Measurements from ENCODE around the gene ABCA4. TPM values are rescaled to one million over a fixed set of nuclear protein-coding genes. Genes with fewer than 3 reads are reported as not detected.

Gene ABCA4
- total and polyA plus RNA-seq, 7 experiments from 2014 or later, result not detected

DNA sequence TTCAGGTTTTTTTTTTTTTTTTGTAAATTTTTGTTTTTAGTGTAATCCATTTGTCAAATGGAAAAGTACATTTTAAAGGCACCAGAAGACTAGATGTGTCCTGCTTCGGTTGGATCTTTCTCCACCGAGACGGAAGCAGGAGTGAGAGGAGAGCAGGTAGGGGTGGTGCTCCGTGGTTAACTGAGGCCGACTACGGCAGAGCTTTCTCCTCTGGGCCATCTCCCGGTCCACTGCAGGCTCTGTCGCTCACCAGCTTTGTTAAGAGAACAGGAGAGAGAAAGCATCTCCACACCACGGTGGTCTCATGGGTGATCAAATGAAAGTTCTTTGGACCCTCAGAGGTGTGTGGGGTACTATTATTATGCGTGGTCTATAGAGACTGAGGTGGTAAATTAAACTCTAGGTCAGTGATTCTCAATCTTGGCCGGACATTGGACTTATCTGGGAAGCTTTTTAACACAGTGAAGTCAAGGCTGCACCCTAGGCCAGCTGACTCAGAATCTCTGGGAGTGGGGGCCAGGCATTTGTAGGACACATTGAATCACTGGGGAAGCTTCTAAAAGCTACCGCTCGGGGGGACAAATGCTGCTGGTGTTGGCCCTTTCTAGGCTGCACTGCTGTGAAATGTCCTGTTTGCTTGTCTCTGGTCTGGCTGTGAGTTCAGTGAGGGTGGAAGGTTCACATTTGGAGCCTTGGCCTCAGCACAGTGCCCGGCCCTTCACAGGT lies 25.0 kb downstream of the ABCA4 start:
- no peak overlapping the region for H3K27ac ChIP-seq (ENCODE audit: low read depth, low read length)
- Mint-ChIP-seq H3K36me3 (no peaks in the 10 kb centered on the region), H3K27me3 (peaks cover 0 to 26% (median 4%) of the 10 kb centered on the region in 5 donors), H3K9me3 (no peaks in the 10 kb centered on the region), H3K27ac (no peak overlapping the region), H3K4me1 (peaks cover 7 to 25% (median 16%) of the 10 kb centered on the region in 7 donors), H3K4me3 (no peak overlapping the region)
- no peak overlapping the region for H3K4me3 ChIP-seq (ENCODE audit: low read length)
- H3K9me3 ChIP-seq (ENCODE audit: control insufficient read depth in 2 of 3, low read length in 3 of 3), result no peaks in the 10 kb centered on the region
- ATAC-seq, result no peak
- H3K4me1 ChIP-seq (ENCODE audit: control insufficient read depth in 2 of 2, insufficient read depth in 2 of 2, low read length in 2 of 2), result no peaks in the 10 kb centered on the region
- intact Hi-C loops (cut with micrococcal nuclease), result no loop called here
- no peak for DNase-seq
- ChIA-PET POLR2A (no interaction called here), CTCF (no interaction called here)
- H3K27me3 ChIP-seq (ENCODE audit: control insufficient read depth in 2 of 2, insufficient read depth in 2 of 2, low read length in 2 of 2), result no peaks in the 10 kb centered on the region
- H3K36me3 ChIP-seq (ENCODE audit: control insufficient read depth in 2 of 3, insufficient read depth in 3 of 3, low read length in 3 of 3), result no peaks in the 10 kb centered on the region

- no peaks in the 10 kb centered on the region for H3K9me3 ChIP-seq (ENCODE audit: control insufficient read depth in 2 of 3, low read length in 3 of 3)
- ATAC-seq (no peak), DNase-seq (no peak)
- H3K36me3 Mint-ChIP-seq, result no peaks in the 10 kb centered on the region
- no peaks in the 10 kb centered on the region for H3K36me3 ChIP-seq (ENCODE audit: control insufficient read depth in 2 of 3, insufficient read depth in 3 of 3, low read length in 3 of 3)
- no peak overlapping the region for H3K27ac Mint-ChIP-seq
- no peak overlapping the region for H3K27ac ChIP-seq (ENCODE audit: low read depth, low read length)
- ChIA-PET POLR2A (no interaction called here), CTCF (no interaction called here)
- H3K4me3 Mint-ChIP-seq, result no peak overlapping the region
- intact Hi-C loops (cut with micrococcal nuclease), result no loop called here
- H3K4me1 ChIP-seq (ENCODE audit: control insufficient read depth in 2 of 2, insufficient read depth in 2 of 2, low read length in 2 of 2), result no peaks in the 10 kb centered on the region
- H3K9me3 Mint-ChIP-seq, result peaks cover 0 to 1% (median 0%) of the 10 kb centered on the region in 11 donors
- no peak overlapping the region for H3K4me3 ChIP-seq (ENCODE audit: low read length)
- H3K27me3 ChIP-seq (ENCODE audit: control insufficient read depth in 2 of 2, insufficient read depth in 2 of 2, low read length in 2 of 2), result no peaks in the 10 kb centered on the region
- H3K27me3 Mint-ChIP-seq, result peaks cover 0 to 27% (median 7%) of the 10 kb centered on the region in 5 donors
- peaks cover 10 to 26% (median 16%) of the 10 kb centered on the region in 7 donors for H3K4me1 Mint-ChIP-seq
These were observed 25.8 kb downstream of the ABCA4 start for GRCh38 chr1:94095112-94095637.

GRCh38 chr1:94094469-94095111 lies 26.4 kb downstream of the ABCA4 start:
- ATAC-seq (no peak), DNase-seq (no peak)
- no peak overlapping the region for H3K27ac ChIP-seq (ENCODE audit: low read depth, low read length)
- intact Hi-C loops (cut with micrococcal nuclease), result no loop called here
- Mint-ChIP-seq H3K9me3 (peaks cover 0 to 1% (median 0%) of the 10 kb centered on the region in 11 donors), H3K4me3 (no peak overlapping the region), H3K36me3 (no peaks in the 10 kb centered on the region), H3K4me1 (peaks cover 10 to 26% (median 16%) of the 10 kb centered on the region in 7 donors), H3K27me3 (peaks cover 0 to 24% (median 6%) of the 10 kb centered on the region in 5 donors), H3K27ac (no peak overlapping the region)
- H3K36me3 ChIP-seq (ENCODE audit: control insufficient read depth in 2 of 3, insufficient read depth in 3 of 3, low read length in 3 of 3), result no peaks in the 10 kb centered on the region
- H3K4me1 ChIP-seq (ENCODE audit: control insufficient read depth in 2 of 2, insufficient read depth in 2 of 2, low read length in 2 of 2), result no peaks in the 10 kb centered on the region
- H3K27me3 ChIP-seq (ENCODE audit: control insufficient read depth in 2 of 2, insufficient read depth in 2 of 2, low read length in 2 of 2), result no peaks in the 10 kb centered on the region
- ChIA-PET POLR2A (no interaction called here), CTCF (no interaction called here)
- H3K9me3 ChIP-seq (ENCODE audit: control insufficient read depth in 2 of 3, low read length in 3 of 3), result no peaks in the 10 kb centered on the region
- H3K4me3 ChIP-seq (ENCODE audit: low read length), result no peak overlapping the region

DNA sequence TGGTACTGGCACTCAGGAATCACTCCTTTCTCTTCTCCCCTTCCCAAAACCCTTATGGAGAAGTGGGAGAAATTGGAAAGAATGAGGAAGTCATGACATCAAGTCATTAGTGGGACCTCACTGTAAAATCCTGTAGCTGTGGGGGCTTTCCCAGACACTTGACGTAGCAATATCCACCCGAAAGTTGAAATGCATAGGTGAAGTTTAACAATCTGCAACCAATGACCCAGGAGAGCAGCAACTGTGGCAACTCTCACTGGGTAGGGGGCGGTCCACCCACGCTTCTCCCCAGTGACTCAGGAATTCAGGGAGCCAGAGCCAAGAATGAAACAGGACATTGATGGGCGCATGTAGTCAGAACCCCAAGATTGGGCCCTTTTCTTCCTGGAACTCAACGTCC lies 27.0 kb downstream of the ABCA4 start:
- Mint-ChIP-seq H3K27ac (no peak overlapping the region), H3K9me3 (peaks cover 0 to 1% (median 0%) of the 10 kb centered on the region in 11 donors), H3K27me3 (peaks cover under 1 to 24% (median 6%) of the 10 kb centered on the region in 5 donors), H3K4me1 (peaks cover 10 to 26% (median 16%) of the 10 kb centered on the region in 7 donors), H3K4me3 (no peak overlapping the region), H3K36me3 (no peaks in the 10 kb centered on the region)
- H3K4me1 ChIP-seq (ENCODE audit: control insufficient read depth in 2 of 2, insufficient read depth in 2 of 2, low read length in 2 of 2), result no peaks in the 10 kb centered on the region
- ATAC-seq (no peak), DNase-seq (no peak)
- intact Hi-C loops (cut with micrococcal nuclease), result no loop called here
- H3K4me3 ChIP-seq (ENCODE audit: low read length), result no peak overlapping the region
- CTCF ChIA-PET, result no interaction called here
- no peaks in the 10 kb centered on the region for H3K36me3 ChIP-seq (ENCODE audit: control insufficient read depth in 2 of 3, insufficient read depth in 3 of 3, low read length in 3 of 3)
- H3K27me3 ChIP-seq (ENCODE audit: control insufficient read depth in 2 of 2, insufficient read depth in 2 of 2, low read length in 2 of 2), result no peaks in the 10 kb centered on the region
- H3K27ac ChIP-seq (ENCODE audit: low read depth, low read length), result no peak overlapping the region
- H3K9me3 ChIP-seq (ENCODE audit: control insufficient read depth in 2 of 3, low read length in 3 of 3), result no peaks in the 10 kb centered on the region
- POLR2A ChIA-PET, result no interaction called here

DNA sequence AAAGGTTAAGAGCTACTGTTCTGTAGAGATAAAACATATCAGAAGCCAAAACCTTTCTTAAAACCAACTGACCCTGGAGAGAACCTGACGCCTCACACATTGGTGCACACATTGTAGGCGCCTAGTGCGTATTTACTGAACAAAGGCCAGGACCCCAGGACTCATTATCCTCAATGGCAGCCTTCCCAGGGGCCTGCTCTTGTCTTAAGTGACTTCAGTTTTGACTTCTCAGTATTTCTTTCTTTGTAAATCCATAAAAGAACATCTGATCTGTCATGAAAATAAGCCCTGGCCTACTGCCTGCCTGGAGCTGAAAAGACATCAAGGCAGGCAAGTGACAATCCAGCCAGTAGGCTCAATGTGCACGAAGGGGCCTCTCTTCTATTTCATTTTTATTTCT lies 27.6 kb downstream of the ABCA4 start:
- POLR2A ChIA-PET, result no interaction called here
- H3K27ac ChIP-seq (ENCODE audit: low read depth, low read length), result no peak overlapping the region
- H3K36me3 ChIP-seq (ENCODE audit: control insufficient read depth in 2 of 3, insufficient read depth in 3 of 3, low read length in 3 of 3), result no peaks in the 10 kb centered on the region
- Mint-ChIP-seq H3K4me3 (no peak overlapping the region), H3K4me1 (peaks cover 10 to 26% (median 16%) of the 10 kb centered on the region in 7 donors), H3K27me3 (peaks cover 4 to 27% (median 6%) of the 10 kb centered on the region in 5 donors), H3K27ac (no peak overlapping the region), H3K36me3 (no peaks in the 10 kb centered on the region), H3K9me3 (peaks cover 0 to 2% (median 0%) of the 10 kb centered on the region in 11 donors)
- no peaks in the 10 kb centered on the region for H3K9me3 ChIP-seq (ENCODE audit: control insufficient read depth in 2 of 3, low read length in 3 of 3)
- H3K4me3 ChIP-seq (ENCODE audit: low read length), result no peak overlapping the region
- no peaks in the 10 kb centered on the region for H3K4me1 ChIP-seq (ENCODE audit: control insufficient read depth in 2 of 2, insufficient read depth in 2 of 2, low read length in 2 of 2)
- CTCF ChIA-PET, result interaction anchor here (0.6 kb wide), 1 partner anchor 57 kb away, joined by 8 read pairs; no protein-coding TSS in a partner anchor
- DNase-seq, result no peak
- intact Hi-C loops (cut with micrococcal nuclease), result no loop called here
- ATAC-seq, result no peak
- no peaks in the 10 kb centered on the region for H3K27me3 ChIP-seq (ENCODE audit: control insufficient read depth in 2 of 2, insufficient read depth in 2 of 2, low read length in 2 of 2)

DNA sequence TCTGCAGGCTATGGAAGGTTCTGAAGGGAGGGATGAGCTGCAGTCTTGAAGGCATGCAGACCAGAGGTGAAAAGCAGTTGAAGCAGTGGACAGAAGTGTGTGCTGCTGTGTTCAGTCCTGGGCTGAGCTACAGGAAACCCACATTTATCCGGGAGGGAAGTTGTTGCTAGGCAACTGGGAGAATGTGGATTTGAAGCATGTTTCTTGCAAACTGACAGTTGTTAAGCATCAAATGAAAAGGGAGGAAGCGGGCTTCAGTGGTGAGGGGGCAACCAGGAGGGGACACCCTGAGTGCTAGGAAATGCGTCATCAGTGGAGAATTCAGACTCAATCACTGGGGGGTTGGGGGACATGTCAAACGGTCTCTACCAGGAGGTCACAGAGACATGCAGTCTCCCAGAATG lies 28.7 kb downstream of the ABCA4 start:
- H3K4me1 ChIP-seq (ENCODE audit: control insufficient read depth in 2 of 2, insufficient read depth in 2 of 2, low read length in 2 of 2), result no peaks in the 10 kb centered on the region
- no peak overlapping the region for H3K27ac ChIP-seq (ENCODE audit: low read depth, low read length)
- H3K9me3 ChIP-seq (ENCODE audit: control insufficient read depth in 2 of 3, low read length in 3 of 3), result no peaks in the 10 kb centered on the region
- H3K36me3 ChIP-seq (ENCODE audit: control insufficient read depth in 2 of 3, insufficient read depth in 3 of 3, low read length in 3 of 3), result no peaks in the 10 kb centered on the region
- ChIA-PET CTCF (no interaction called here), POLR2A (no interaction called here)
- Mint-ChIP-seq H3K36me3 (no peaks in the 10 kb centered on the region), H3K9me3 (peaks cover 0 to 6% (median 0%) of the 10 kb centered on the region in 11 donors), H3K4me3 (peak overlapping the region in 5 of 10 donors; percentile 3 to 37 (median 4)), H3K27me3 (peaks cover 10 to 34% (median 13%) of the 10 kb centered on the region in 5 donors), H3K4me1 (peaks cover 10 to 26% (median 16%) of the 10 kb centered on the region in 7 donors), H3K27ac (peak overlapping the region in 2 of 9 donors; percentile 12 to 50)
- intact Hi-C loops (cut with micrococcal nuclease), result no loop called here
- peak; percentile 50 for ATAC-seq
- no peak overlapping the region for H3K4me3 ChIP-seq (ENCODE audit: low read length)
- H3K27me3 ChIP-seq (ENCODE audit: control insufficient read depth in 2 of 2, insufficient read depth in 2 of 2, low read length in 2 of 2), result no peaks in the 10 kb centered on the region
- peak in 6 of 9 donors; percentile 4 to 27 (median 6) for DNase-seq

All from naive thymus-derived CD4-positive, alpha-beta T cell (primary cell).